Naive B cell (primary cell): Measurements from ENCODE around the gene SLC35F3. TPM values are rescaled to one million over a fixed set of nuclear protein-coding genes. Genes with fewer than 3 reads are reported as not detected.
"Not testable (repeated sequence)": the region's sequence is repeated elsewhere in the genome, so short reads cannot be mapped to it uniquely, and the experiment has no call there.

ENCODE experiments used
- ATAC-seq, 2 donors: fragments of 150-1000 bp; cut with Tn5 transposase; 2 replicates each; pipeline ENCODE4 v1.10.0; 2021; ENCODE audit warnings: low read depth in 2 of 2, mild to moderate bottlenecking in 2 of 2, moderate library complexity in 2 of 2
- DNase-seq: peaks from one replicate; pipeline ENCODE4 v3.0.0; 2022
- H3K27ac Mint-ChIP-seq, 6 donors: one replicate each; pipeline ENCODE4 v1.8.0; 2020 to 2022; ENCODE audit warnings: mild to moderate bottlenecking in 6 of 6, mixed read lengths in 6 of 6, moderate library complexity in 5 of 6, inconsistent platforms in 2 of 6
- H3K27me3 Mint-ChIP-seq, 3 donors: one replicate each; pipeline ENCODE4 v1.8.0; 2021 to 2022; ENCODE audit warnings: mixed read lengths in 3 of 3, mild to moderate bottlenecking in 1 of 3
- H3K36me3 Mint-ChIP-seq, 2 donors: one replicate each; pipeline ENCODE4 v1.8.0; 2020 to 2022; ENCODE audit warnings: mixed read lengths in 2 of 2, inconsistent platforms in 1 of 2, mild to moderate bottlenecking in 1 of 2
- H3K4me1 Mint-ChIP-seq, 3 donors: one replicate each; pipeline ENCODE4 v1.8.0; 2020 to 2022; ENCODE audit warnings: mixed read lengths in 3 of 3, inconsistent platforms in 1 of 3, mild to moderate bottlenecking in 1 of 3, moderate library complexity in 1 of 3
- H3K4me3 Mint-ChIP-seq, 8 donors: one replicate each; pipeline ENCODE4 v1.8.0; 2020 to 2022; ENCODE audit warnings: mild to moderate bottlenecking in 8 of 8, mixed read lengths in 8 of 8, moderate library complexity in 8 of 8, inconsistent platforms in 2 of 8
- H3K9me3 Mint-ChIP-seq, 7 donors: one replicate each; pipeline ENCODE4 v1.8.0; 2020 to 2022; ENCODE audit warnings: mixed read lengths in 7 of 7, mild to moderate bottlenecking in 5 of 7, inconsistent platforms in 2 of 7, moderate library complexity in 1 of 7
- polyA plus RNA-seq, 6 donors: library from polyadenylated mRNA; unstranded; fragments of 300-500 nt; fragmentation: Illumina TruSeq; gene quantifications; one replicate each; pipeline ENCODE4 v1.2.3, GENCODE V29; 2021; ENCODE audit warnings: low read depth in 6 of 6

Gene SLC35F3
- polyA plus RNA-seq, 6 donors from 2014 or later, result not detected

DNA sequence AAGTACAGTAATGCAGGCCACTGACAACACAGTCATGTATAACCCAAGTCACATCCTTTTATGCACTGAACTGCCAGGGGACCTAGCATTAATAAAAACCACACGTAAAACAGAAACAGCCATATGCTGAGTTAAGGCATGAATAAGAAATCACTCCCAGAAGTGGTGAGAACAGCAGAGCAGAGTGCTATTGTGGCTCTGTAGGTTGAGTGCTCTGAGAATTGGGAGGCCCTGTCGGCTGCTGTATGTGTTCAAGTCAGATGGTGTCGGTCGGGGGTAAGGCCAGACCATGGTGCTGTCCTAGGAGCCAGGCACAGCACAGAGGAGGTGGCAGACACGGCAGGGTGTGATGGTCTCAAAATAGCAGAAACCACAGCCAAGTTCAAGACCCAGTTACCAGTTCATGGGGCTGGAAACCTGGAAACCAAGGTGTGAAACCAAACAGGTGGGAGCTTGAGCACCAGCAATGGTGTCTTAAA, 342.2 kb downstream of the SLC35F3 start:
- peak in 1 of 2 donors; percentile 79 for ATAC-seq
- Mint-ChIP-seq H3K36me3 (peaks cover 0 to 17% of the 10 kb centered on the region in 2 donors), H3K4me1 (peaks cover 0 to 34% (median 15%) of the 10 kb centered on the region in 3 donors), H3K27ac (peak overlapping the region in 1 of 6 donors; percentile 57), H3K9me3 (peaks cover 6 to 17% (median 10%) of the 10 kb centered on the region in 7 donors), H3K27me3 (peaks cover 7 to 26% (median 21%) of the 10 kb centered on the region in 3 donors), H3K4me3 (no peak overlapping the region)
- no peak for DNase-seq

DNA sequence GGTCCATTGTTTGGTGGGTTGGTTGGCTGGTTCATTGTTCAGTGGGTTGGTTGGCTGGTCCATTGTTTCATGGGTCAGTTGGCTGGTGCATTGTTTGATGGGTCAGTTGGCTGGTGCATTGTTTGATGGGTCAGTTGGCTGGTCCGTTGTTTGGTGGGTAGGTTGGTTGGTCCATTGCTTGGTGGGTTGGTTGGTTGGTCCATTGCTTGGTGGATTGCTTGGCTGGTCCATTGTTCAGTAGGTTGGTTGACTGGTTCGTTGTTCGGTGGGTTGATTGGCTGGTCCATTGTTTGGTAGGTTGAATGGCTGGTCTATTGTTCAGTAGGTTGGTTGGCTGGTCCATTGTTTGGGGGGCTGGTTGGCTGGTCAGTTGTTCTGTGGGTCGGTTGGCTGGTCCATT, 343.3 kb downstream of the SLC35F3 start:
- Mint-ChIP-seq H3K27me3 (peaks cover 7 to 26% (median 21%) of the 10 kb centered on the region in 3 donors), H3K4me1 (peaks cover 0 to 34% (median 15%) of the 10 kb centered on the region in 3 donors), H3K9me3 (peaks cover 6 to 17% (median 10%) of the 10 kb centered on the region in 7 donors), H3K36me3 (peaks cover 0 to 17% of the 10 kb centered on the region in 2 donors)
- ATAC-seq, H3K4me3 Mint-ChIP-seq, DNase-seq, H3K27ac Mint-ChIP-seq: not testable (repeated sequence)

DNA sequence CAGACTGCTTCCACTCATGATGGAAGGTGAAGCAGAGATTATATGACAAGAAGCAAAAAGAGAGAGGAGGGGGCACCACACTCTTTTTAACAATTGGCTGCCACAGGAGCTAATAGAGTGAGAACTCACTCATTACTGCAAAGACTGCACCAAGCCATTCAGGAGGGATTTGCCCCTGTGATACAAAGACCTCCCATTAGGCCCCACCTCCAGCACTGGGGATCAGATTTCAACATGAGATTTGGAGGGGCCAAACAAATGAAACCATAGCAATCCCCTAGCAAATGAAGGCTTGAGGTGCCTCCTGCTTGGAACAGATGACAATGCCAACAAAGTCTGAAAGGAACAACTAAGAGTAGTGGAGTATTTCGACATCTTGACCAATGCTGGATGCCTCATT, 346.3 kb downstream of the SLC35F3 start:
- DNase-seq, result no peak
- H3K9me3 Mint-ChIP-seq, result peaks cover 6 to 17% (median 10%) of the 10 kb centered on the region in 7 donors
- H3K4me3 Mint-ChIP-seq, result no peak overlapping the region
- peaks cover 0 to 17% of the 10 kb centered on the region in 2 donors for H3K36me3 Mint-ChIP-seq
- no peak overlapping the region for H3K27ac Mint-ChIP-seq
- H3K4me1 Mint-ChIP-seq, result peaks cover 0 to 16% (median 0%) of the 10 kb centered on the region in 3 donors
- H3K27me3 Mint-ChIP-seq, result peaks cover 12 to 35% (median 30%) of the 10 kb centered on the region in 3 donors
- ATAC-seq, result no peak

DNA sequence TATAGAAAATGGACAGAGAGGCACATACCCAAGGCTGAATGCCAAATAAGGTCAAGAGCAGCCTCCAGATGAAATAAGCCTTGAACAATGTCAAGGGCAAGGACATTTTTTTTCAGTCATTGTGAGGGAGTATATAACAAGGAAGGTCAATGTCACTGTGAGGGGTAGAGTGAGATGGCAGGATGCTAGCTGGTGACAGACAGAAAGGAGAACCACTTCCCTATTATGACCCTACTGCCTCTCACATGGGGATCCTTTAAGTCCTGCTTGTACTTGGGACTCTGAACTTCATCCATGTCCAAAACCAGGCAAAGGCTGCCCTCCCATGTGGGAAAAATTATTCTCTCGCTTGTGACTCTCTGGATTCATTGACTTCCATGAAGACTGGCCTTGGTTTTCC, 349.3 kb downstream of the SLC35F3 start:
- Mint-ChIP-seq H3K36me3 (no peaks in the 10 kb centered on the region), H3K9me3 (peaks cover 0 to 13% (median 4%) of the 10 kb centered on the region in 7 donors), H3K4me1 (no peaks in the 10 kb centered on the region), H3K27ac (no peak overlapping the region), H3K4me3 (no peak overlapping the region), H3K27me3 (peaks cover 6 to 42% (median 12%) of the 10 kb centered on the region in 3 donors)
- DNase-seq (no peak), ATAC-seq (no peak)

DNA sequence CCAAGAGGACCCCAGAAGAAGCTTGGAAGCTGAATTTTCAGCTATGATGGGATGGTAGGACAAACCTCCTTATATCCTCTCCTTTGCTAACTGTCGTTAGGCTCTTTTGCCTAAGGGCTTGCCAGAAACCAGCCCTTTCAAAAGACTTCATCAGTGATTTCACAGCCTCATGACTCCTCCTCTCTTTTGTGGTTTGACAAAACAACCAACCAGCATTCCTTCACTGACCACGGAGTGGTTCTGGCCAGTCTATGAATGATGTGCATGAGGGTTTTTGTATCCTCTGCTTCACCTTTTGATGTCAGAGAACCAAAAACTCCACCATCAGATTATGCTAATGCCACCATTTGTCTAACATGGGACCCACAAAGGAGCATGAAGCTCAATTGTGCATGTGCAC, 351.9 kb downstream of the SLC35F3 start:
- Mint-ChIP-seq H3K4me1 (no peaks in the 10 kb centered on the region), H3K36me3 (no peaks in the 10 kb centered on the region), H3K4me3 (no peak overlapping the region), H3K27ac (no peak overlapping the region), H3K9me3 (peaks cover 0 to 13% (median 4%) of the 10 kb centered on the region in 7 donors), H3K27me3 (peaks cover 17 to 40% (median 17%) of the 10 kb centered on the region in 3 donors)
- no peak for ATAC-seq
- DNase-seq, result no peak

DNA sequence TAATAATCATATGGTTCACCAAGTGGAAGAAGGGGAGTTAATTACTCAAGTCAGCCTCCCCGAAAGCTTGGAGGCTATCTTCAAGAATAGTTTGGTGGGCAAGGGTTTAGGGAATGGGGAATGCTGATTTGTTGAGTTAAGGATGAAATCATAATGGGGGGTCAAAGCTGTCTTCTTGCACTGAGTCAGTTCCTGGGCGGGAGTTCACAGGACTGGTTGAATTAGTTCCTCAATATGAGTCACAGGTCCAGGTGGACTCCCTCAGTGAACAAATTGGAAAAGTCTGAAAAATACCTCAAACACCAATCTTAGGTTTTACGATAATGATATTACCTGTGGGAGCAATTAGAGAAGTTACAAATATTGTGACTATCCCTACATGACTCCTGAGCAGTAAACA, 353.6 kb downstream of the SLC35F3 start:
- H3K27me3 Mint-ChIP-seq, result peaks cover 17 to 40% (median 17%) of the 10 kb centered on the region in 3 donors
- no peak overlapping the region for H3K27ac Mint-ChIP-seq
- DNase-seq (no peak), ATAC-seq (no peak)
- H3K4me3 Mint-ChIP-seq, result no peak overlapping the region
- H3K9me3 Mint-ChIP-seq, result peaks cover 0 to 13% (median 4%) of the 10 kb centered on the region in 7 donors
- H3K36me3 Mint-ChIP-seq, result no peaks in the 10 kb centered on the region
- H3K4me1 Mint-ChIP-seq, result no peaks in the 10 kb centered on the region

DNA sequence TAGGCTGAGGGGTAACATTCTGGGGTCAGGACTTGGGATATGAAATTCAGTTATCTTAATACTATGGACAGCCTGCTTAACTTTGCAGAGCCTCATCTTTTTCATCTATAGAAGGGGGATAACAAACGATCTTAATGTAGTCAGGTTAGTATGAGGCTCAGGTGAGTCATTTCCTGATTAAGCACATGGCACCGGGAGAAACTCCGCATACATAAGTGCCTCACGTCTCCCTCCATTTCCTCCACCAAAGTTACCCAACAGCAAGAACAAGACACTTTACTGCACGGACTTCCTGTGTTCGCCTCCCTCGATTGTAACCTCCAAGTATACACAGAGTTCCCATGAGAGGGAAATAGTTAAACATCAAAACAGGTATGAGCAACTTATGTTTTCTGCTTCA, 356.1 kb downstream of the SLC35F3 start:
- Mint-ChIP-seq H3K9me3 (peaks cover 0 to 13% (median 4%) of the 10 kb centered on the region in 7 donors), H3K27ac (no peak overlapping the region), H3K27me3 (peaks cover 12 to 29% (median 19%) of the 10 kb centered on the region in 3 donors), H3K36me3 (no peaks in the 10 kb centered on the region), H3K4me1 (no peaks in the 10 kb centered on the region), H3K4me3 (no peak overlapping the region)
- no peak for DNase-seq
- ATAC-seq, result no peak

DNA sequence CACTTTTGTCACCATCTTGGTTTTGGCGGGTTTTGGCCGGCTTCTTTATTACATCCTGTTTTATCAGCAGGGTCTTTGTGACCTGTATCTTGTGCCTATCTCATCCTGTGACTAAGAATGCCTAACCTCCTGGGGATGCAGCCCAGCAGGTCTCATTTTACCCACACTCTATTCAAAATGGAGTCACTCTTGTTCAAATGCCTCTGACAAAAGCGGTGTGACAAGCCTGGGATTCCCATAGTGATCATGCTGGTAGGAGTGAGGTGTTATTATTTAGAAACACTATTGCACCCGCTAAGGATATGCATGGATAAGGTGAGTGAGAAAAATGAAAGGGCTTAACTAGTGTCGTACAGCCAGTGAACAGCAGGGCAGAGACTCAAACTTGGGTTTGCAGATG, 357.1 kb downstream of the SLC35F3 start:
- DNase-seq (no peak), ATAC-seq (no peak)
- Mint-ChIP-seq H3K36me3 (no peaks in the 10 kb centered on the region), H3K27me3 (peaks cover 12 to 31% (median 25%) of the 10 kb centered on the region in 3 donors), H3K4me1 (no peaks in the 10 kb centered on the region), H3K9me3 (peaks cover 0 to 13% (median 4%) of the 10 kb centered on the region in 7 donors), H3K27ac (no peak overlapping the region), H3K4me3 (no peak overlapping the region)

DNA sequence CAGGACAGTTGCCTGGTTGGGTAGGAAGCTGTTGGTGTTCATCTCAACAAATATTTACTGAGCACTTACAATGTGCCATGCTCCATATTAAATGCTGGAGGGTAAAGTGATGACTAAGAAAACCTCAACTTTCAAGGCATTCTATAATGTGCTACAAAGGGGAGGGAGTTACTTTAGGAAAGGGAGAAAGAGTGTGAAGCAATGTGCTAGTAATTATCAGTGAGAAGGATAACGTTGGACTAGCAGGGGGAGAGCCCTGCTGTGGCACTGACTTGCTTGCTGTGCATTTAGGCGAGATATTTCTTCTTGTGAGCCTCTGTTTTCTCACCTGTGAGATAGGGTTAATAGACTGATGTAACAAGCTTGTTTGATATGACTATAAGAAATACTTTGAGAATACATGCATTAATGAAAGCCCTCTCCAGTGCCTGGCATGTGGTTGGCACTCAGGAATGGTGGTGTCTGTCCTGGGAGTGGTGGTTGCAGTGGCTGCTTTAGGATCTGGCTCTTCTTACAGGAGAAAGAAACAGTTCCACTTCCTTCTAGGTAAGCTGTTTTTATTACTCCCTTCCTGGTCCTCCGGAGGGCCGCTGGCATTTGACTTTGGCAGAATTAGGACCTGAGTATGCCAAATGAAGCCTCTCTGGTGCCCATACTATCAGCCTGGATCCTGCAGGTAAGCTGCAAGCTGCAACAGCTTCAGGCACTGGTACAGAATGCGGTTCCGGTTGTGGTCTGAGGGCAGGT, 357.7 kb downstream of the SLC35F3 start:
- Mint-ChIP-seq H3K9me3 (peaks cover 0 to 11% (median 4%) of the 10 kb centered on the region in 7 donors), H3K27me3 (peaks cover 12 to 25% (median 25%) of the 10 kb centered on the region in 3 donors), H3K36me3 (no peaks in the 10 kb centered on the region), H3K4me3 (no peak overlapping the region), H3K4me1 (no peaks in the 10 kb centered on the region), H3K27ac (no peak overlapping the region)
- ATAC-seq, result no peak
- DNase-seq, result no peak

DNA sequence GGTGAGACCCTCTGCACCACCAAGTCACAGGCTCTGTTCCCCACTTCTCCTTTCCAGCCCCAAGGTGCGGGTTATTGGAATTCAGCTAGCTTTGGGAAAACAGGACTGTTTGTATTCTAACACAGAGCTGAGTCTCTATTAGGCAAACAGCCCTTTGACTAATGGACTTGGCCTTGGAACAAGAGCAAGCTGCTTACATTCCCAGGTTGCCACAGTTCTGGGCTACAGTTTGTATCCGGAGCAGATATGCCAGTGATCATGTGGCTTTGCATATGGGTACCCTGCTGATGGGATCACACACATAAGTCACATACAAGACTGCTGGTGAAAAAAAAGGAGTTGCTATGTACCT, 358.3 kb downstream of the SLC35F3 start:
- no peak for ATAC-seq
- DNase-seq, result no peak
- H3K9me3 Mint-ChIP-seq, result peaks cover 0 to 6% (median 2%) of the 10 kb centered on the region in 7 donors
- H3K4me3 Mint-ChIP-seq, result no peak overlapping the region
- H3K27me3 Mint-ChIP-seq, result peaks cover 8 to 25% (median 20%) of the 10 kb centered on the region in 3 donors
- H3K4me1 Mint-ChIP-seq, result no peaks in the 10 kb centered on the region
- H3K36me3 Mint-ChIP-seq, result no peaks in the 10 kb centered on the region
- no peak overlapping the region for H3K27ac Mint-ChIP-seq

DNA sequence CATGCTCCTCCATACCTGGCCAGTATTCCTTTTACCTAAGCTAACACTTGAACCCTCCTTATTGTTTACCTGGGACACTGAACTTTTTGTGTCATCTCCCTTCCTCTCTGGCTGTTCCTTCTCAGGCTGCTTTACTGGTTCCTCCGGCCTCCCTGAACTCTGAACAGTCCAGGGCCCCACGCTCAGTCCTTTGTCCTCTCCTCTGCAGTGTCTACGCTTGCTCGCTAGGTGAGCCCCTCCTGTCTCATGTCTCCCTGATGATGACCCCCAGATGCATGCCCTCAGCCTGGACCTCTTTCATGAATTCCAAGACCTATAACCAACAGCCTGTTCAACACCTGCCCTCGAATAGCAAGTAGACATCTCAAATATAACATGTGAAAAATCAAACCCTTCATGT, 360.4 kb downstream of the SLC35F3 start:
- H3K4me1 Mint-ChIP-seq, result no peaks in the 10 kb centered on the region
- H3K9me3 Mint-ChIP-seq, result no peaks in the 10 kb centered on the region
- no peaks in the 10 kb centered on the region for H3K36me3 Mint-ChIP-seq
- no peak for ATAC-seq
- no peak overlapping the region for H3K27ac Mint-ChIP-seq
- peaks cover 5 to 25% (median 20%) of the 10 kb centered on the region in 3 donors for H3K27me3 Mint-ChIP-seq
- DNase-seq, result no peak
- H3K4me3 Mint-ChIP-seq, result no peak overlapping the region

DNA sequence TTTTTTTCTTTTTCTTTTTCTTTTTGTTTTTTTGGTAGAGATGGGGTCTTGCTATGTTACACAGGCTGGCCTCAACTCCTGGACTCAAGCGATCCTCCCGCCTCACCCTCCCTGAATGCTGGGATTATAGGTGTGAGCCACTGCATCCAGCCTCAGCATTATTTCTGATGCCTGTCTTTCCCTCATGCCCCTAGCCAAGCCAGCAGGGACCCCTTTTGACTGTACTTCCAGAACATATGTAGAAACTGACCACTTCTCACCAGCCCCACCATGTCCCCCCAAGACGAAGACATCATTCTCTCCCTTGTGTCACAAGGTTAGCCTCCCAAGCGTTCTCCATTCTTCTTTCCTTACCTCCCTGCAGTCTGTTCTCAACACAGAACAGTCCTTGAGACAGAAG, 360.8 kb downstream of the SLC35F3 start:
- no peaks in the 10 kb centered on the region for H3K36me3 Mint-ChIP-seq
- H3K27me3 Mint-ChIP-seq, result peaks cover 5 to 24% (median 21%) of the 10 kb centered on the region in 3 donors
- H3K9me3 Mint-ChIP-seq, result no peaks in the 10 kb centered on the region
- no peak overlapping the region for H3K27ac Mint-ChIP-seq
- DNase-seq, result no peak
- no peak overlapping the region for H3K4me3 Mint-ChIP-seq
- ATAC-seq, result no peak
- H3K4me1 Mint-ChIP-seq, result no peaks in the 10 kb centered on the region

DNA sequence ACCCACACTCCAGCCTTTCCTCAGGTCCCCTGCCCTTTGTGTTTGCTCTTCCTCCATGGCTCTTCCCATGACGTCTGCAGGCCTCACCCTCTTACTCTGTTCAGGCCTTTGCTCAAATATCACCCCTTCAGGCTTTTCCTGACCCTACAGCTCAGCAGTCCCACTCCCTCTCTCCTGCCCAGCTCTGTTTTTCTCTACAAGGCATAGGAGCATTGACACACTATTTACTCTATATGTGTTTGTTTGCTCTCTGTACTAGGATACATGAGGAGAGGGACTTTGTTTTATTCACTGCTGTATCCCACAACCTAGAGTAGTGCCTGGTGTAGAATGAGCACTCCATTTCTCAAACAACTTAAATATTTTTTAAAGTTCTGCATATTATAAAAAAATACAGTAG, 361.4 kb downstream of the SLC35F3 start:
- ATAC-seq, result no peak
- DNase-seq, result no peak
- Mint-ChIP-seq H3K9me3 (no peaks in the 10 kb centered on the region), H3K4me3 (no peak overlapping the region), H3K4me1 (no peaks in the 10 kb centered on the region), H3K27me3 (peaks cover under 1 to 18% (median 16%) of the 10 kb centered on the region in 3 donors), H3K27ac (peak overlapping the region in 1 of 6 donors; percentile 14), H3K36me3 (no peaks in the 10 kb centered on the region)

DNA sequence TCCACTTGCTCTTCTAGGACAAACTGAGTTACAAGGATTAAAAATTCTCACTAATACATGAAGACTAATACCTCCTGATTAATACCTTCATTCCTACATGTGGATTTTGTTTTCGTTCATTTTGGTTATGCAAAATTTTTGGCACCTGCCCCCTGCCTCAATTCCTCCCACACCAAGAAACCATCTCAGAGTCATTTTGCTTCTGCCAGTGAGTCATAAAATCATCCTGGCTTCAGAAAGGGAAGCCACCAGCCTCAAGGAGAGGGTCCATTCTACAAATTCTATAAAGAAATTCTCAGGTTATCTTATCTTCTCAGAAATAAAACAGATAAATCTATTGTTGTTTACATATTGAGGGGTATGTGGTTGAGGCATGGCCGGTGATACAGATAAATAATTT, 365.6 kb downstream of the SLC35F3 start:
- no peak for DNase-seq
- no peaks in the 10 kb centered on the region for H3K36me3 Mint-ChIP-seq
- peaks cover 12 to 32% (median 28%) of the 10 kb centered on the region in 3 donors for H3K27me3 Mint-ChIP-seq
- H3K4me3 Mint-ChIP-seq, result no peak overlapping the region
- no peak for ATAC-seq
- no peaks in the 10 kb centered on the region for H3K9me3 Mint-ChIP-seq
- no peaks in the 10 kb centered on the region for H3K4me1 Mint-ChIP-seq
- no peak overlapping the region for H3K27ac Mint-ChIP-seq
